Activated CD8-positive, alpha-beta memory T cell treated with anti-CD3 and anti-CD28 coated beads, Interleukin-2, amount 50 U/mL, for 4 hours (primary cell): Measurements from ENCODE around the gene EFNA3.

ENCODE experiments used
- DNase-seq: peaks from one replicate; pipeline ENCODE4 v3.0.0-alpha.2; 2020

EFNA3 gene

DNA sequence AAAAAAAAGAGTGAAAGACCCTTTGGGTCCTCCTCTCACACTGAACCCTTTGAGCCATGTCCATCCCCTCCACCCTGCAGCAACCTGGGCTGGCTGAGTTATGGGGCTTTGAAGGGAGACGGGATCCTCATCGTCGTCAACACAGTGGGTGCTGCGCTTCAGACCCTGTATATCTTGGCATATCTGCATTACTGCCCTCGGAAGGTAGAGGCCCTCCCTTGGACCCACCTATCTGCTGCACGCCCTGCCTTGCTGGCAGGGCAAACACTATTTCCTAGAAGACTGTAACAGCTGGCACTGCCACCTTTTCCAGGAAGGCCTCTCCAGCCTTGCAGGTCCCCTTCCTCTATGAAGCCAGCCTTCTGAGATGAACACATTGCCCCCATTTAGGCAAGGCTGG is 58.1 kb downstream of the EFNA3 start:
- no peak for DNase-seq
